Measurements from ENCODE around the gene MTURN.

DNA sequence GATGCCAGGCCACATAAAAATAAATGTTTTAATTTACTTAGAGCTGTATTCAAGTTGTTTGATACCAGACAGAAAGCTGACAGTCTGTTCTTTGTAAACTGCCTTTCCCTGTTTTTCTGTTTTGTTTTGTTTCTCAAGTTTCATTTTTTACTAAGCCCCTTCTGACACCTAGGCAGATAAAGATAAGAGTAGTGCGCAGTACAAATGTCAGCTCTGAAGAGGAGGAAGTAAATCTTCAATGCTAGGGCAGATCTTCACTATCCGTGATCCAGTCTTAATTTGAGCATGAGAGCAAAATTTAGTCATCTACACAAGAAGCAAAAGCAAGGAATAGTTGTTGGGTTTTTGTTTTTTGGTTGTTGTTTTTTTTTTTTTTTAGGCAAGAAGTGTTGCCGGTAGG, 27.3 kb downstream of the MTURN start:
- TF ChIP-seq EZH2 (IDR thresholded peaks at IDR 0.05; ENCODE audit: borderline replicate concordance, low read length) = no peak
- TF ChIP-seq, protein P1, sequence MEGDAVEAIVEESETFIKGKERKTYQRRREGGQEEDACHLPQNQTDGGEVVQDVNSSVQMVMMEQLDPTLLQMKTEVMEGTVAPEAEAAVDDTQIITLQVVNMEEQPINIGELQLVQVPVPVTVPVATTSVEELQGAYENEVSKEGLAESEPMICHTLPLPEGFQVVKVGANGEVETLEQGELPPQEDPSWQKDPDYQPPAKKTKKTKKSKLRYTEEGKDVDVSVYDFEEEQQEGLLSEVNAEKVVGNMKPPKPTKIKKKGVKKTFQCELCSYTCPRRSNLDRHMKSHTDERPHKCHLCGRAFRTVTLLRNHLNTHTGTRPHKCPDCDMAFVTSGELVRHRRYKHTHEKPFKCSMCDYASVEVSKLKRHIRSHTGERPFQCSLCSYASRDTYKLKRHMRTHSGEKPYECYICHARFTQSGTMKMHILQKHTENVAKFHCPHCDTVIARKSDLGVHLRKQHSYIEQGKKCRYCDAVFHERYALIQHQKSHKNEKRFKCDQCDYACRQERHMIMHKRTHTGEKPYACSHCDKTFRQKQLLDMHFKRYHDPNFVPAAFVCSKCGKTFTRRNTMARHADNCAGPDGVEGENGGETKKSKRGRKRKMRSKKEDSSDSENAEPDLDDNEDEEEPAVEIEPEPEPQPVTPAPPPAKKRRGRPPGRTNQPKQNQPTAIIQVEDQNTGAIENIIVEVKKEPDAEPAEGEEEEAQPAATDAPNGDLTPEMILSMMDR (IDR thresholded peaks at IDR 0.05; ENCODE audit: low read length) = no peak

Measured in OCI-LY1 (cell line).